HEK293 (cell line): ENCODE results near the gene PRKAB2.
"Not testable (repeated sequence)": the region's sequence is repeated elsewhere in the genome, so short reads cannot be mapped to it uniquely, and the experiment has no call there.

ENCODE experiments used
- CTCF ChIA-PET: fragments of 350-600 bp; formaldehyde crosslinking; extraction: SDS; loops from one replicate; lab custom pipeline; 2021; ENCODE audit warnings: antibody characterized with exemption; lab: Yijun Ruan, JAX
- POLR2A ChIA-PET: fragments of 300-600 bp; formaldehyde crosslinking; extraction: SDS; loops from one replicate; lab custom pipeline; 2020; ENCODE audit warnings: antibody characterized with exemption, inconsistent platforms; lab: Yijun Ruan, JAX
- H3K27ac ChIP-seq: fragments of 200-500 bp; sonication (Bioruptor generic); 2 replicates; pipeline ENCODE4 v1.5.1; 2014; ENCODE audit warnings: low read depth, low read length, control low read depth, inconsistent platforms; ENCODE audit errors: extremely low read depth
- H3K36me3 ChIP-seq, 2 experiments: fragments of 200-500 bp in 1 of 2; sonication (Bioruptor generic) in 1 of 2; 1 replicate in 1 of 2; 2 replicates in 1 of 2; pipeline ENCODE4 v1.5.1; 2014 to 2017; ENCODE audit warnings: inconsistent platforms in 2 of 2, low read length in 2 of 2; ENCODE audit not compliant: control insufficient read depth in 2 of 2, insufficient read depth in 1 of 2
- H3K4me1 ChIP-seq: fragments of 200-500 bp; sonication (Bioruptor generic); 2 replicates; pipeline ENCODE4 v1.5.1; 2014; ENCODE audit warnings: mild to moderate bottlenecking, low read length, inconsistent platforms; ENCODE audit not compliant: control insufficient read depth, insufficient read depth
- H3K4me3 ChIP-seq: 2 replicates; pipeline ENCODE4 v1.5.1; 2011; ENCODE audit warnings: low read depth, mild to moderate bottlenecking, control low read depth, low read length, moderate library complexity
- H3K9me3 ChIP-seq: fragments of 200-500 bp; sonication (Bioruptor generic); 2 replicates; pipeline ENCODE4 v1.5.1; 2014; ENCODE audit warnings: low read depth, low read length, inconsistent platforms; ENCODE audit not compliant: control insufficient read depth, insufficient read depth
- GLI2 ChIP-seq: fragments of 450-650 bp; formaldehyde crosslinking; IDR thresholded peaks from 2 replicates; pipeline ENCODE4; 2017; ENCODE audit warnings: missing biosample characterization, missing genetic modification characterization, low read depth, borderline replicate concordance
- KLF10 ChIP-seq: fragments of 450-650 bp; IDR thresholded peaks from 2 replicates; pipeline ENCODE4 v1.5.1; 2018; ENCODE audit warnings: missing biosample characterization, mild to moderate bottlenecking, missing genetic modification characterization
- MYNN ChIP-seq: fragments of 450-650 bp; formaldehyde crosslinking; IDR thresholded peaks from 2 replicates; pipeline ENCODE4 v1.5.1; 2016; ENCODE audit warnings: missing biosample characterization, missing genetic modification characterization, borderline replicate concordance
- SP7 ChIP-seq: fragments of 450-650 bp; formaldehyde crosslinking; IDR thresholded peaks from 2 replicates; pipeline ENCODE4 v1.5.1; 2016; ENCODE audit warnings: missing biosample characterization, missing genetic modification characterization
- WT1 ChIP-seq: fragments of 450-650 bp; formaldehyde crosslinking; IDR thresholded peaks from 2 replicates; pipeline ENCODE4 v1.5.1; 2016; ENCODE audit warnings: missing biosample characterization, missing genetic modification characterization
- ZBTB44 ChIP-seq: fragments of 450-650 bp; IDR thresholded peaks from 2 replicates; pipeline ENCODE4 v1.5.1; 2018; ENCODE audit warnings: missing biosample characterization, mild to moderate bottlenecking, missing genetic modification characterization
- ZBTB7A ChIP-seq: fragments of 450-650 bp; formaldehyde crosslinking; IDR thresholded peaks from 2 replicates; pipeline ENCODE4 v1.5.1; 2016; ENCODE audit warnings: low read depth, missing biosample characterization, missing genetic modification characterization
- ZFP3 ChIP-seq: fragments of 450-650 bp; formaldehyde crosslinking; IDR thresholded peaks from 2 replicates; pipeline ENCODE4 v1.5.1; 2016; ENCODE audit warnings: low read depth, missing biosample characterization, missing genetic modification characterization
- ZNF184 ChIP-seq: fragments of 450-650 bp; IDR thresholded peaks from 2 replicates; pipeline ENCODE4 v1.5.1; 2018; ENCODE audit warnings: missing biosample characterization, mild to moderate bottlenecking, missing genetic modification characterization
- ZNF239 ChIP-seq: fragments of 450-650 bp; formaldehyde crosslinking; IDR thresholded peaks from 2 replicates; pipeline ENCODE4 v1.5.1; 2016; ENCODE audit warnings: missing biosample characterization, missing genetic modification characterization
- ZNF26 ChIP-seq: fragments of 450-650 bp; formaldehyde crosslinking; IDR thresholded peaks from 2 replicates; pipeline ENCODE4 v1.5.1; 2016; ENCODE audit warnings: missing biosample characterization, missing genetic modification characterization
- ZNF473 ChIP-seq: fragments of 450-650 bp; formaldehyde crosslinking; IDR thresholded peaks from 2 replicates; pipeline ENCODE4 v1.5.1; 2017; ENCODE audit warnings: missing biosample characterization, missing genetic modification characterization
- ZNF548 ChIP-seq: fragments of 450-650 bp; formaldehyde crosslinking; IDR thresholded peaks from 2 replicates; pipeline ENCODE4 v1.5.1; 2016; ENCODE audit warnings: missing biosample characterization, missing genetic modification characterization
- ZNF596 ChIP-seq: fragments of 450-650 bp; IDR thresholded peaks from 2 replicates; pipeline ENCODE4 v1.5.0; 2018; ENCODE audit warnings: missing biosample characterization, mild to moderate bottlenecking, missing genetic modification characterization, moderate library complexity
- ZNF701 ChIP-seq: fragments of 450-650 bp; formaldehyde crosslinking; IDR thresholded peaks from 2 replicates; pipeline ENCODE4 v1.5.1; 2016; ENCODE audit warnings: missing biosample characterization, missing genetic modification characterization
- ZSCAN16 ChIP-seq: fragments of 450-650 bp; formaldehyde crosslinking; IDR thresholded peaks from 2 replicates; pipeline ENCODE4 v1.5.1; 2016; ENCODE audit warnings: missing biosample characterization, missing genetic modification characterization
- ZSCAN5A ChIP-seq: fragments of 450-650 bp; formaldehyde crosslinking; IDR thresholded peaks from 2 replicates; pipeline ENCODE4 v1.5.1; 2016; ENCODE audit warnings: missing biosample characterization, missing genetic modification characterization
- TF ChIP-seq, protein P1 (sequence below): fragments of 450-650 bp; formaldehyde crosslinking; IDR thresholded peaks from 2 replicates; pipeline ENCODE4 v1.5.1; 2017; ENCODE audit warnings: missing biosample characterization, missing genetic modification characterization
- TF ChIP-seq, protein P2 (sequence below): fragments of 450-650 bp; formaldehyde crosslinking; IDR thresholded peaks from 2 replicates; pipeline ENCODE4 v1.5.1; 2016; ENCODE audit warnings: missing biosample characterization, missing genetic modification characterization
- TF ChIP-seq, protein P3 (sequence below): fragments of 450-650 bp; formaldehyde crosslinking; IDR thresholded peaks from 2 replicates; pipeline ENCODE4 v1.5.1; 2017; ENCODE audit warnings: missing biosample characterization, mild to moderate bottlenecking, missing genetic modification characterization, moderate library complexity
- TF ChIP-seq, protein P4 (sequence below): fragments of 450-650 bp; formaldehyde crosslinking; IDR thresholded peaks from 2 replicates; pipeline ENCODE4 v1.5.1; 2016; ENCODE audit warnings: missing biosample characterization, missing genetic modification characterization
- TF ChIP-seq, protein P5 (sequence below): fragments of 450-650 bp; formaldehyde crosslinking; IDR thresholded peaks from 2 replicates; pipeline ENCODE4 v1.5.1; 2016; ENCODE audit warnings: missing biosample characterization, missing genetic modification characterization

PRKAB2 gene

GRCh38 chr1:147109041-147109440 lies 63.2 kb downstream of the PRKAB2 start (continued):
- TF ChIP-seq, protein P1, sequence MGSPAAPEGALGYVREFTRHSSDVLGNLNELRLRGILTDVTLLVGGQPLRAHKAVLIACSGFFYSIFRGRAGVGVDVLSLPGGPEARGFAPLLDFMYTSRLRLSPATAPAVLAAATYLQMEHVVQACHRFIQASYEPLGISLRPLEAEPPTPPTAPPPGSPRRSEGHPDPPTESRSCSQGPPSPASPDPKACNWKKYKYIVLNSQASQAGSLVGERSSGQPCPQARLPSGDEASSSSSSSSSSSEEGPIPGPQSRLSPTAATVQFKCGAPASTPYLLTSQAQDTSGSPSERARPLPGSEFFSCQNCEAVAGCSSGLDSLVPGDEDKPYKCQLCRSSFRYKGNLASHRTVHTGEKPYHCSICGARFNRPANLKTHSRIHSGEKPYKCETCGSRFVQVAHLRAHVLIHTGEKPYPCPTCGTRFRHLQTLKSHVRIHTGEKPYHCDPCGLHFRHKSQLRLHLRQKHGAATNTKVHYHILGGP, result no peak
- no peak for TF ChIP-seq GLI2 (tag by site-specific recombination)
- TF ChIP-seq, all 188 proteins: peak for 0

- H3K4me1 ChIP-seq, H3K36me3 ChIP-seq, CTCF ChIA-PET, H3K4me3 ChIP-seq, H3K27ac ChIP-seq, H3K9me3 ChIP-seq, POLR2A ChIA-PET: not testable (repeated sequence)
Measured at GRCh38 chr1:147106407-147106881, 65.8 kb downstream of the PRKAB2 start.

- CTCF ChIA-PET, result no interaction called here
- no peak for TF ChIP-seq ZFP3 (tag by site-specific recombination)
- TF ChIP-seq ZNF473 (tag by site-specific recombination), result no peak
- TF ChIP-seq, protein P2, sequence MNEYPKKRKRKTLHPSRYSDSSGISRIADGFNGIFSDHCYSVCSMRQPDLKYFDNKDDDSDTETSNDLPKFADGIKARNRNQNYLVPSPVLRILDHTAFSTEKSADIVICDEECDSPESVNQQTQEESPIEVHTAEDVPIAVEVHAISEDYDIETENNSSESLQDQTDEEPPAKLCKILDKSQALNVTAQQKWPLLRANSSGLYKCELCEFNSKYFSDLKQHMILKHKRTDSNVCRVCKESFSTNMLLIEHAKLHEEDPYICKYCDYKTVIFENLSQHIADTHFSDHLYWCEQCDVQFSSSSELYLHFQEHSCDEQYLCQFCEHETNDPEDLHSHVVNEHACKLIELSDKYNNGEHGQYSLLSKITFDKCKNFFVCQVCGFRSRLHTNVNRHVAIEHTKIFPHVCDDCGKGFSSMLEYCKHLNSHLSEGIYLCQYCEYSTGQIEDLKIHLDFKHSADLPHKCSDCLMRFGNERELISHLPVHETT (tag by site-specific recombination), result no peak
- no peak for TF ChIP-seq ZNF548 (tag by site-specific recombination)
- TF ChIP-seq SP7 (tag by site-specific recombination), result no peak
- no peak for TF ChIP-seq ZNF184 (tag by site-specific recombination)
- no peak for TF ChIP-seq ZNF596 (tag by site-specific recombination)
- no peak for TF ChIP-seq ZBTB44 (tag by site-specific recombination)
- no peak for TF ChIP-seq ZBTB7A (tag by site-specific recombination)
- TF ChIP-seq, protein P3, sequence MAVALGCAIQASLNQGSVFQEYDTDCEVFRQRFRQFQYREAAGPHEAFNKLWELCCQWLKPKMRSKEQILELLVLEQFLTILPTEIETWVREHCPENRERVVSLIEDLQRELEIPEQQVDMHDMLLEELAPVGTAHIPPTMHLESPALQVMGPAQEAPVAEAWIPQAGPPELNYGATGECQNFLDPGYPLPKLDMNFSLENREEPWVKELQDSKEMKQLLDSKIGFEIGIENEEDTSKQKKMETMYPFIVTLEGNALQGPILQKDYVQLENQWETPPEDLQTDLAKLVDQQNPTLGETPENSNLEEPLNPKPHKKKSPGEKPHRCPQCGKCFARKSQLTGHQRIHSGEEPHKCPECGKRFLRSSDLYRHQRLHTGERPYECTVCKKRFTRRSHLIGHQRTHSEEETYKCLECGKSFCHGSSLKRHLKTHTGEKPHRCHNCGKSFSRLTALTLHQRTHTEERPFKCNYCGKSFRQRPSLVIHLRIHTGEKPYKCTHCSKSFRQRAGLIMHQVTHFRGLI (tag by site-specific recombination), result no peak
- TF ChIP-seq WT1 (tag by site-specific recombination), result no peak
- TF ChIP-seq, protein P4, sequence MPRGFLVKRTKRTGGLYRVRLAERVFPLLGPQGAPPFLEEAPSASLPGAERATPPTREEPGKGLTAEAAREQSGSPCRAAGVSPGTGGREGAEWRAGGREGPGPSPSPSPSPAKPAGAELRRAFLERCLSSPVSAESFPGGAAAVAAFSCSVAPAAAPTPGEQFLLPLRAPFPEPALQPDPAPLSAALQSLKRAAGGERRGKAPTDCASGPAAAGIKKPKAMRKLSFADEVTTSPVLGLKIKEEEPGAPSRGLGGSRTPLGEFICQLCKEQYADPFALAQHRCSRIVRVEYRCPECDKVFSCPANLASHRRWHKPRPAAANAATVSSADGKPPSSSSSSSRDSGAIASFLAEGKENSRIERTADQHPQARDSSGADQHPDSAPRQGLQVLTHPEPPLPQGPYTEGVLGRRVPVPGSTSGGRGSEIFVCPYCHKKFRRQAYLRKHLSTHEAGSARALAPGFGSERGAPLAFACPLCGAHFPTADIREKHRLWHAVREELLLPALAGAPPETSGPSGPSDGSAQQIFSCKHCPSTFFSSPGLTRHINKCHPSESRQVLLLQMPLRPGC, result no peak
- no peak for TF ChIP-seq KLF10 (tag by site-specific recombination)
- TF ChIP-seq, protein P5, sequence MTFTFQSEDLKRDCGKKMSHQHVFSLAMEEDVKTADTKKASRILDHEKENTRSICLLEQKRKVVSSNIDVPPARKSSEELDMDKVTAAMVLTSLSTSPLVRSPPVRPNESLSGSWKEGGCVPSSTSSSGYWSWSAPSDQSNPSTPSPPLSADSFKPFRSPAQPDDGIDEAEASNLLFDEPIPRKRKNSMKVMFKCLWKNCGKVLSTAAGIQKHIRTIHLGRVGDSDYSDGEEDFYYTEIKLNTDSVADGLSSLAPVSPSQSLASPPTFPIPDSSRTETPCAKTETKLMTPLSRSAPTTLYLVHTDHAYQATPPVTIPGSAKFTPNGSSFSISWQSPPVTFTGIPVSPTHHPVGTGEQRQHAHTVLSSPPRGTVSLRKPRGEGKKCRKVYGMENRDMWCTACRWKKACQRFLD (tag by site-specific recombination), result no peak
- no peak for TF ChIP-seq ZNF701 (tag by site-specific recombination)
- no peak for TF ChIP-seq ZNF26
- no peak for TF ChIP-seq ZNF239 (tag by site-specific recombination)
- no peak for TF ChIP-seq ZSCAN5A (tag by site-specific recombination)
- no peak for TF ChIP-seq ZSCAN16 (tag by site-specific recombination)
- TF ChIP-seq MYNN (tag by site-specific recombination), result no peak
- Histone ChIP-seq H3K4me3 (no peak overlapping the region), H3K9me3 (no peaks in the 10 kb centered on the region), H3K36me3 (no peaks in the 10 kb centered on the region), H3K27ac (no peak overlapping the region), H3K4me1 (no peaks in the 10 kb centered on the region)
- POLR2A ChIA-PET, result no interaction called here
Measured at GRCh38 chr1:147105909-147106308, 66.4 kb downstream of the PRKAB2 start.
